HepG2 (cell line): ENCODE results near the gene MXRA7. TPM values are rescaled to one million over a fixed set of nuclear protein-coding genes. Genes with fewer than 3 reads are reported as not detected.

Source experiments
- ETV5 ChIP-seq: IDR thresholded peaks from 2 replicates; pipeline ENCODE4 v1.6.1; 2018; ENCODE audit warnings: missing biosample characterization, missing genetic modification reagents, inconsistent platforms, borderline replicate concordance
- ISL2 ChIP-seq: sonication (generic); formaldehyde crosslinking; IDR thresholded peaks from 2 replicates; pipeline ENCODE4 v1.5.0; 2020; ENCODE audit warnings: missing genetic modification reagents
- KAT2B ChIP-seq: fragments of 150-350 bp; IDR thresholded peaks from 2 replicates; pipeline ENCODE4 v1.6.1; 2014; ENCODE audit warnings: low read depth, low read length, borderline replicate concordance
- KLF12 ChIP-seq: sonication (generic); formaldehyde crosslinking; IDR thresholded peaks from 2 replicates; pipeline ENCODE4 v1.4.0; 2020; ENCODE audit warnings: missing genetic modification reagents, borderline replicate concordance
- KMT2A ChIP-seq: sonication (generic); formaldehyde crosslinking; IDR thresholded peaks from 2 replicates; pipeline ENCODE4 v1.4.0; 2020; ENCODE audit warnings: missing genetic modification reagents
- LRRFIP1 ChIP-seq: sonication (generic); formaldehyde crosslinking; conservative IDR thresholded peaks from 2 replicates; pipeline ENCODE4 v1.4.0; 2020; ENCODE audit warnings: missing genetic modification reagents
- NCOA5 ChIP-seq: sonication (generic); formaldehyde crosslinking; IDR thresholded peaks from 2 replicates; pipeline ENCODE4 v1.4.0; 2020; ENCODE audit warnings: missing genetic modification reagents
- RBM22 ChIP-seq: fragments of 200-400 bp; formaldehyde crosslinking; optimal IDR thresholded peaks from 2 replicates; pipeline ENCODE3; 2017; ENCODE audit warnings: mild to moderate bottlenecking, low read length, moderate library complexity
- SRY ChIP-seq: sonication (generic); formaldehyde crosslinking; IDR thresholded peaks from 2 replicates; pipeline ENCODE4 v1.8.0; 2022; ENCODE audit warnings: mild to moderate bottlenecking, missing genetic modification reagents
- TFDP1 ChIP-seq: IDR thresholded peaks from 2 replicates; pipeline ENCODE4 v1.6.1; 2016; ENCODE audit warnings: missing compliant biosample characterization, missing genetic modification reagents, borderline replicate concordance
- TOPORS ChIP-seq: sonication (generic); formaldehyde crosslinking; IDR thresholded peaks from 2 replicates; pipeline ENCODE4 v1.8.0; 2023; ENCODE audit warnings: mild to moderate bottlenecking, missing genetic modification reagents
- ZKSCAN1 ChIP-seq: fragments of 150-350 bp; IDR thresholded peaks from 2 replicates; pipeline ENCODE4 v1.6.1; 2014; ENCODE audit warnings: low read length
- ZNF264 ChIP-seq: sonication (generic); formaldehyde crosslinking; IDR thresholded peaks from 2 replicates; pipeline ENCODE4 v1.4.0; 2020; ENCODE audit warnings: missing genetic modification reagents
- ZNF431 ChIP-seq: sonication (generic); formaldehyde crosslinking; IDR thresholded peaks from 2 replicates; pipeline ENCODE4 v1.9.0; 2022; ENCODE audit warnings: missing genetic modification reagents, low read depth, mild to moderate bottlenecking, borderline replicate concordance
- ZNF577 ChIP-seq: sonication (generic); formaldehyde crosslinking; IDR thresholded peaks from 2 replicates; pipeline ENCODE4 v1.4.0; 2020; ENCODE audit warnings: mild to moderate bottlenecking, low read depth, missing genetic modification reagents, borderline replicate concordance
- ZNF777 ChIP-seq: sonication (generic); formaldehyde crosslinking; IDR thresholded peaks from 2 replicates; pipeline ENCODE4 v1.4.0; 2020; ENCODE audit warnings: missing genetic modification reagents
- ZNF883 ChIP-seq: sonication (generic); formaldehyde crosslinking; IDR thresholded peaks from 2 replicates; pipeline ENCODE4 v1.5.1; 2020; ENCODE audit warnings: mild to moderate bottlenecking, missing genetic modification reagents; ENCODE audit errors: not compliant biosample characterization
- polyA plus RNA-seq, 8 experiments: library from polyadenylated mRNA; depleted of rRNA in 3 of 8; stranded (reverse) in 7 of 8; unstranded in 1 of 8; fragments of >200 nt; fragmentation: Illumina TruSeq in 4 of 8; extraction: Trizol in 4 of 8; gene quantifications; 2 replicates each; pipeline versions ENCODE4 v1.2.1 to v1.2.3, GENCODE V29; 2011 to 2016; ENCODE audit warnings: low read depth in 4 of 8, missing spikeins in 1 of 8, mixed read lengths in 1 of 8; ENCODE audit not compliant: insufficient read depth in 1 of 8
- total RNA-seq, 5 experiments: library from RNA; depleted of rRNA; stranded (reverse); fragments of >200 nt; fragmentation: Illumina TruSeq; extraction: Trizol; gene quantifications; 2 replicates each; pipeline ENCODE4 v1.2.3, GENCODE V29; 2016; ENCODE audit warnings: low read depth in 1 of 5
- TF ChIP-seq, protein P1 (sequence below): sonication (generic); formaldehyde crosslinking; IDR thresholded peaks from one replicate; pipeline ENCODE4 v1.5.1; 2020; ENCODE audit warnings: mild to moderate bottlenecking, missing genetic modification reagents; ENCODE audit errors: not compliant biosample characterization

The MXRA7 gene
- total and polyA plus RNA-seq, 2 of the 13 experiments (the other 11 are each of a cell fraction or from before 2014, with no cell fraction given): 44.8 to 112 TPM

GRCh38 chr17:76736349-76737081 is 25.8 kb upstream of the MXRA7 start (continued):
- TF ChIP-seq LRRFIP1: no peak
- peak; percentile 74; the same call in 1 of the 2 replicates for TF ChIP-seq KMT2A (CRISPR knock-in tag)
- peak; percentile 65; the same call in 1 of the 2 replicates for TF ChIP-seq ISL2
- no peak for TF ChIP-seq ZKSCAN1
- TF ChIP-seq ETV5 (CRISPR knock-in tag): no peak
- no peak for TF ChIP-seq TOPORS (CRISPR knock-in tag)
- peak; percentile 62 for TF ChIP-seq ZNF777
- TF ChIP-seq NCOA5 (CRISPR knock-in tag): no peak
- no peak; the same call in 1 of the 2 replicates for TF ChIP-seq SRY (CRISPR knock-in tag)
- TF ChIP-seq KAT2B: no peak
- peak; percentile 57; the same call in 1 of the 2 replicates for TF ChIP-seq KLF12 (CRISPR knock-in tag)
- TF ChIP-seq ZNF883 (CRISPR knock-in tag): no peak
- peak; percentile 40; the same call in 1 of the 2 replicates for TF ChIP-seq TFDP1 (CRISPR knock-in tag)
- TF ChIP-seq ZNF431 (CRISPR knock-in tag): no peak
- TF ChIP-seq RBM22: no peak
- TF ChIP-seq, protein P1, sequence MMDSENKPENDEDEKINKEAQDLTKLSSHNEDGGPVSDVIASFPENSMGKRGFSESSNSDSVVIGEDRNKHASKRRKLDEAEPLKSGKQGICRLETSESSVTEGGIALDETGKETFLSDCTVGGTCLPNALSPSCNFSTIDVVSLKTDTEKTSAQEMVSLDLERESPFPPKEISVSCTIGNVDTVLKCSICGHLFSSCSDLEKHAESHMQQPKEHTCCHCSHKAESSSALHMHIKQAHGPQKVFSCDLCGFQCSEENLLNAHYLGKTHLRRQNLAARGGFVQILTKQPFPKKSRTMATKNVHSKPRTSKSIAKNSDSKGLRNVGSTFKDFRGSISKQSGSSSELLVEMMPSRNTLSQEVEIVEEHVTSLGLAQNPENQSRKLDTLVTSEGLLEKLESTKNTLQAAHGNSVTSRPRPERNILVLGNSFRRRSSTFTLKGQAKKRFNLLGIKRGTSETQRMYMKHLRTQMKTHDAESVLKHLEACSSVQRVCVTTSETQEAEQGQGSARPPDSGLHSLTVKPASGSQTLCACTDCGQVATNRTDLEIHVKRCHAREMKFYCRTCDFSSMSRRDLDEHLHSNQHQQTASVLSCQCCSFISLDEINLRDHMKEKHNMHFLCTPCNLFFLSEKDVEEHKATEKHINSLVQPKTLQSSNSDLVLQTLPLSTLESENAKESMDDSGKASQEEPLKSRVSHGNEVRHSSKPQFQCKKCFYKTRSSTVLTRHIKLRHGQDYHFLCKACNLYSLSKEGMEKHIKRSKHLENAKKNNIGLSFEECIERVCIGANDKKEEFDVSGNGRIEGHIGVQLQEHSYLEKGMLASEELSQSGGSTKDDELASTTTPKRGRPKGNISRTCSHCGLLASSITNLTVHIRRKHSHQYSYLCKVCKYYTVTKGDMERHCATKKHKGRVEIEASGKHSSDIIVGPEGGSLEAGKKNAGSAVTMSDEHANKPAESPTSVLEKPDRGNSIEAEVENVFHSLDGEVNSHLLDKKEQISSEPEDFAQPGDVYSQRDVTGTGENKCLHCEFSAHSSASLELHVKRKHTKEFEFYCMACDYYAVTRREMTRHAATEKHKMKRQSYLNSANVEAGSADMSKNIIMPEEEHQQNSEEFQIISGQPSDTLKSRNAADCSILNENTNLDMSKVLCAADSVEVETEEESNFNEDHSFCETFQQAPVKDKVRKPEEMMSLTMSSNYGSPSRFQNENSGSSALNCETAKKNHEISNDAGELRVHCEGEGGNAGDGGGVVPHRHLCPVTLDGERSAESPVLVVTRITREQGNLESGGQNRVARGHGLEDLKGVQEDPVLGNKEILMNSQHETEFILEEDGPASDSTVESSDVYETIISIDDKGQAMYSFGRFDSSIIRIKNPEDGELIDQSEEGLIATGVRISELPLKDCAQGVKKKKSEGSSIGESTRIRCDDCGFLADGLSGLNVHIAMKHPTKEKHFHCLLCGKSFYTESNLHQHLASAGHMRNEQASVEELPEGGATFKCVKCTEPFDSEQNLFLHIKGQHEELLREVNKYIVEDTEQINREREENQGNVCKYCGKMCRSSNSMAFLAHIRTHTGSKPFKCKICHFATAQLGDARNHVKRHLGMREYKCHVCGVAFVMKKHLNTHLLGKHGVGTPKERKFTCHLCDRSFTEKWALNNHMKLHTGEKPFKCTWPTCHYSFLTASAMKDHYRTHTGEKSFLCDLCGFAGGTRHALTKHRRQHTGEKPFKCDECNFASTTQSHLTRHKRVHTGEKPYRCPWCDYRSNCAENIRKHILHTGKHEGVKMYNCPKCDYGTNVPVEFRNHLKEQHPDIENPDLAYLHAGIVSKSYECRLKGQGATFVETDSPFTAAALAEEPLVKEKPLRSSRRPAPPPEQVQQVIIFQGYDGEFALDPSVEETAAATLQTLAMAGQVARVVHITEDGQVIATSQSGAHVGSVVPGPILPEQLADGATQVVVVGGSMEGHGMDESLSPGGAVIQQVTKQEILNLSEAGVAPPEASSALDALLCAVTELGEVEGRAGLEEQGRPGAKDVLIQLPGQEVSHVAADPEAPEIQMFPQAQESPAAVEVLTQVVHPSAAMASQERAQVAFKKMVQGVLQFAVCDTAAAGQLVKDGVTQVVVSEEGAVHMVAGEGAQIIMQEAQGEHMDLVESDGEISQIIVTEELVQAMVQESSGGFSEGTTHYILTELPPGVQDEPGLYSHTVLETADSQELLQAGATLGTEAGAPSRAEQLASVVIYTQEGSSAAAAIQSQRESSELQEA (CRISPR knock-in tag): no peak
- no peak for TF ChIP-seq ZNF577 (CRISPR knock-in tag)
- TF ChIP-seq ZNF264 (CRISPR knock-in tag): peak; percentile 16; the same call in 1 of the 2 replicates
